Endothelial cell of hepatic sinusoid (primary cell): ENCODE data around the gene OR13F1.
"Not testable (repeated sequence)": the region's sequence is repeated elsewhere in the genome, so short reads cannot be mapped to it uniquely, and the experiment has no call there.

Source experiments
- in situ Hi-C: cut with HindIII; loops from 2 replicates; pipeline ENCODE4 v1.10.0; 2017; ENCODE audit warnings: low sequenced_read_pairs

OR13F1 gene

GRCh38 chr9:104503963-104504362 lies at the start of gene OR13F1:
Gene OR13F1 (plus strand): TSS chr9:104504263. CDS start chr9:104504263, 0 bp downstream.
- in situ Hi-C loops, result no loop called here

GRCh38 chr9:104456831-104457230 lies 47.2 kb upstream of the OR13F1 start:
- in situ Hi-C loops, result no loop called here

GRCh38 chr9:104463864-104464263 lies 40.2 kb upstream of the OR13F1 start:
- in situ Hi-C loops, result no loop called here

- in situ Hi-C loops, result no loop called here
These were observed 35.8 kb upstream of the OR13F1 start for GRCh38 chr9:104468261-104468660.

- in situ Hi-C loops, result no loop called here
These were observed 21.0 kb upstream of the OR13F1 start for GRCh38 chr9:104482921-104483570.

- in situ Hi-C loops, result no loop called here
These were observed 19.0 kb upstream of the OR13F1 start for GRCh38 chr9:104485014-104485413.

- in situ Hi-C loops, result no loop called here
These were observed 9.3 kb upstream of the OR13F1 start for GRCh38 chr9:104494808-104495207.

GRCh38 chr9:104503440-104503839 lies 623 bp upstream of the OR13F1 start:
- in situ Hi-C loops, result no loop called here

GRCh38 chr9:104506565-104506964 lies 2.5 kb downstream of the OR13F1 start:
- in situ Hi-C loops, result no loop called here

- in situ Hi-C loops, result no loop called here
These were observed 10.8 kb downstream of the OR13F1 start for GRCh38 chr9:104514901-104515300.

- in situ Hi-C loops, result not testable (repeated sequence)
These were observed 16.2 kb downstream of the OR13F1 start for GRCh38 chr9:104520241-104520640.

GRCh38 chr9:104527109-104527508 lies 23.0 kb downstream of the OR13F1 start, which contains the start of gene OR13C4:
Gene OR13C4 (minus strand): TSS chr9:104527209. CDS start chr9:104527209, 0 bp downstream.
- in situ Hi-C loops, result no loop called here

GRCh38 chr9:104536756-104537155 lies 32.7 kb downstream of the OR13F1 start, which contains the start of gene OR13C3:
Gene OR13C3 (minus strand): TSS chr9:104536856. CDS start chr9:104536723, 133 bp downstream.
- in situ Hi-C loops, result no loop called here

GRCh38 chr9:104539275-104539674 lies 35.2 kb downstream of the OR13F1 start:
- in situ Hi-C loops, result no loop called here

GRCh38 chr9:104544644-104545043 lies 40.6 kb downstream of the OR13F1 start:
- in situ Hi-C loops, result no loop called here

GRCh38 chr9:104553261-104553660 lies 49.2 kb downstream of the OR13F1 start:
- in situ Hi-C loops, result no loop called here
